Parathyroid adenoma (tissue), 2 donors: ENCODE measurements around the gene SAC3D1.

Source experiments
- H2AFZ ChIP-seq: fragments of 300-600 bp; sonication (generic); one replicate; pipeline ENCODE4 v1.7.0; 2017; ENCODE audit warnings: antibody characterized with exemption, mild to moderate bottlenecking
- H3K27ac ChIP-seq: fragments of 300-600 bp; sonication (generic); one replicate; pipeline ENCODE4 v1.7.0; 2017
- H3K27me3 ChIP-seq: fragments of 300-600 bp; sonication (generic); one replicate; pipeline ENCODE4 v1.7.0; 2017; ENCODE audit warnings: low read length; ENCODE audit not compliant: control insufficient read depth, insufficient read depth
- H3K36me3 ChIP-seq: fragments of 300-600 bp; sonication (generic); one replicate; pipeline ENCODE4 v1.7.0; 2017; ENCODE audit warnings: low read length; ENCODE audit not compliant: control insufficient read depth, insufficient read depth
- H3K4me1 ChIP-seq: fragments of 300-600 bp; sonication (generic); one replicate; pipeline ENCODE4 v1.7.0; 2017; ENCODE audit warnings: control low read depth
- H3K4me2 ChIP-seq: fragments of 300-600 bp; sonication (generic); one replicate; pipeline ENCODE4 v1.7.0; 2017; ENCODE audit warnings: low read length
- H3K4me3 ChIP-seq: fragments of 300-600 bp; sonication (generic); one replicate; pipeline ENCODE4 v1.7.0; 2017; ENCODE audit warnings: low read depth, low read length
- H3K79me2 ChIP-seq: fragments of 300-600 bp; sonication (generic); one replicate; pipeline ENCODE4 v1.7.0; 2017; ENCODE audit warnings: control low read depth
- H3K9ac ChIP-seq: fragments of 300-600 bp; sonication (generic); one replicate; pipeline ENCODE4 v1.7.0; 2017; ENCODE audit warnings: mild to moderate bottlenecking
- H3K9me3 ChIP-seq: fragments of 300-600 bp; sonication (generic); one replicate; pipeline ENCODE4 v1.7.0; 2017; ENCODE audit warnings: low read length; ENCODE audit not compliant: control insufficient read depth
- CTCF ChIP-seq: fragments of 300-600 bp; sonication (generic); IDR thresholded peaks from one replicate; pipeline ENCODE4 v1.7.0; 2017; ENCODE audit warnings: antibody characterized with exemption, mild to moderate bottlenecking
- donor health status: primary hyperparathyroidism.

Gene SAC3D1

GRCh38 chr11:65027213-65028067 lies 13.6 kb upstream of the SAC3D1 start, which contains the start of gene SNX15:
SNX15 (plus strand) TSS chr11:65027439; CDS start chr11:65027538, 99 bp downstream.
- peak; percentile 65 for TF ChIP-seq CTCF
- Histone ChIP-seq H3K27ac (peak within 1 kb of the TSS; percentile 77), H2AFZ (peak within 1 kb of the TSS; percentile 80)

DNA sequence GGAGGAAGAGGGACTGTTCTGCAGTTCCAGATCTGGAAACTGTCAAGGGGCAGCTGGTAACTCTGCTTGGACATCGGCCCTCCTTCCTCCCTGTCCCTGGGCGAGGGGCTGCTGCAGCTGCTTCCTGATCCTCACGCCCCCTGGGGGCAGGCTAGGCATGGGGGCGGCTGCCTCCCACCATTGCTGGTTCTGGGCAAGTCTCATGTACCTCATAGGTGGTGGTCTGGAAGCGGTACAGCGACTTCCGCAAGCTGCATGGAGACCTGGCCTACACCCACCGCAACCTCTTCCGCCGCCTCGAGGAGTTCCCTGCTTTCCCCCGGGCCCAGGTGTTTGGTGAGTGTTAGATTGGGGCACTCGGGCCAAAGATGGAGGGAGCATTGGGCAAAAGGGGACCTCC lies 8.8 kb upstream of the SAC3D1 start:
- Histone ChIP-seq H3K9ac (no peak overlapping the region), H3K36me3 (no peaks in the 10 kb centered on the region)

More at GRCh38 chr11:65027213-65028067, 13.6 kb upstream of the SAC3D1 start, which contains the start of gene SNX15:
- Histone ChIP-seq H3K4me2 (peak within 1 kb of the TSS; percentile 81), H3K4me3 (peak within 1 kb of the TSS; percentile 81), H3K9me3 (no peaks in the 10 kb centered on the region), H3K9ac (no peak within 1 kb of the TSS), H3K79me2 (no peaks in the 10 kb centered on the region), H3K4me1 (peaks cover 4% of the 10 kb centered on the region), H3K36me3 (no peaks in the 10 kb centered on the region), H3K27me3 (no peaks in the 10 kb centered on the region)

DNA sequence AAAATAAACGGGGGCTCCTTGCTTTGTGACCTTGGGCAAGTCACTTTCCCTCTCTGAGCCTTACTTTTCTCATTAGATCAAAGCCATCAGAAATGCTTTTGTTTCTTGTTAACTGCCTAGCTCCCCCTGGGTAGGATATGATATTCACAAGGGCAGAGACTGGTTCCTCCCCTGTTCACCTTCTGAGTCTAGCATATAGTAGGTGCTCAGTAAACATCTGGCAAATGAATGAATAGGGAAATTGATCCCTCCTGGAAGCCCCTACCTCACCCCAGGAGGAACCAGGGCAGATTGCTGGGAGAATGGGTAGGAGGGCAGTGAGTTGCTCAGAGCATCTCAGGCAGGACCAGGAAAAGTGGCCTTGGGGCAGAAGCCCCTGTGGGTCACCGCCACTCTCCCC lies 6.6 kb upstream of the SAC3D1 start:
- TF ChIP-seq CTCF, result no peak
- H3K27me3 ChIP-seq, result no peaks in the 10 kb centered on the region
- H3K9ac ChIP-seq, result no peak overlapping the region
- H3K4me3 ChIP-seq, result no peak overlapping the region
- H3K9me3 ChIP-seq, result no peaks in the 10 kb centered on the region
- H3K27ac ChIP-seq, result no peak overlapping the region
- H3K36me3 ChIP-seq, result no peaks in the 10 kb centered on the region
- no peaks in the 10 kb centered on the region for H3K4me1 ChIP-seq
- H3K79me2 ChIP-seq, result no peaks in the 10 kb centered on the region
- no peak overlapping the region for H2AFZ ChIP-seq
- H3K4me2 ChIP-seq, result no peak overlapping the region

More for the DNA sequence above, 8.8 kb upstream of the SAC3D1 start:
- Histone ChIP-seq H3K4me3 (no peak overlapping the region), H3K27me3 (no peaks in the 10 kb centered on the region), H3K9me3 (no peaks in the 10 kb centered on the region), H3K4me2 (no peak overlapping the region), H3K79me2 (no peaks in the 10 kb centered on the region), H2AFZ (no peak overlapping the region), H3K27ac (no peak overlapping the region), H3K4me1 (peaks cover 4% of the 10 kb centered on the region)
- no peak for TF ChIP-seq CTCF

DNA sequence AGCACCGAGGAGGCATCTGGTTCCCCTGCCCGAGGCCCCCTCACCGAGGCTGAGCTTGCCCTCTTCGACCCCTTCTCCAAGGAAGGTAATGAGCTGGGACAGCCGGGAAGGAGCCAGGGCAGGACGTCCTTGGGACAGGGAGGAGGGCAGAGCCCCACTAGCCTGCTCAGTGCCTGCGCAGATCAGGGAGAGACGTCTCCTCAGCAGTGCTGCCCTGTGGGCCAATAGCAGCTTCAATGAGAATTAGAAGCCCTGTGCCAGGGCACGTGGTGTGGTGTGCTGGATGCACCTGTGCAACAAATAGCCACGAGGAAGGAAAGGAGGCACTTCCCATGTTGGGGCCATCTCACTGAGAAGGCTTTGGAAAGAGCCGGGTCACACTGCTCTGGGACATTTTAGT lies 5.4 kb upstream of the SAC3D1 start:
- Histone ChIP-seq H3K79me2 (no peaks in the 10 kb centered on the region), H3K27ac (no peak overlapping the region), H3K4me3 (no peak overlapping the region), H3K9me3 (no peaks in the 10 kb centered on the region), H3K36me3 (no peaks in the 10 kb centered on the region), H3K9ac (no peak overlapping the region), H2AFZ (no peak overlapping the region), H3K4me1 (no peaks in the 10 kb centered on the region), H3K27me3 (no peaks in the 10 kb centered on the region), H3K4me2 (no peak overlapping the region)
- no peak for TF ChIP-seq CTCF
